HCT116 (cell line): Measurements from ENCODE around the gene ITPR2. TPM values are rescaled to one million over a fixed set of nuclear protein-coding genes. Genes with fewer than 3 reads are reported as not detected.

Experiments used
- ATAC-seq: fragments of 200-7000 bp; cut with Tn5 transposase; 2 replicates; pipeline ENCODE4 v1.9.1; 2020; ENCODE audit warnings: mild to moderate bottlenecking, moderate library complexity
- BruUV-seq: library from RNA; stranded (reverse); fragments of 400-500 nt; replicated peaks from 2 replicates; lab custom pipeline; 2021; lab: Mats Ljungman, UMichigan
- CTCF ChIA-PET: fragments of 300-600 bp; sonication (Branson Sonifier 250); formaldehyde crosslinking; loops from one replicate; lab custom pipeline; 2021; ENCODE audit warnings: antibody characterized with exemption; lab: Charles Lee
- POLR2A ChIA-PET: fragments of 300-600, 350-600 bp; sonication (Branson Sonifier 250); formaldehyde crosslinking; loops from one replicate; lab custom pipeline; 2021; ENCODE audit warnings: antibody characterized with exemption; lab: Charles Lee
- RAD21 ChIA-PET, 2 experiments: fragments of 300-600 bp; sonication (Branson Sonifier 250); formaldehyde crosslinking; loops; one replicate each; lab custom pipeline; 2023; ENCODE audit warnings: low total read pairs in 2 of 2; ENCODE audit not compliant: uncharacterized antibody in 2 of 2, unreplicated experiment in 2 of 2, low non-redundant PET in 1 of 2; lab: Charles Lee
- DNase-seq: peaks from one replicate; pipeline ENCODE4 v3.0.0-alpha.2; 2010; ENCODE audit warnings: low read depth, low spot score
- H2AFZ ChIP-seq: fragments of 200-600 bp; shearing (Covaris generic), sonication (generic); 2 replicates; pipeline ENCODE4 v1.6.1; 2017; ENCODE audit warnings: low read depth, mixed run types, mixed read lengths, antibody characterized with exemption, low read length; ENCODE audit not compliant: poor library complexity, severe bottlenecking
- H3K27ac ChIP-seq: 2 replicates; pipeline ENCODE4 v1.5.1; 2012; ENCODE audit warnings: low read depth, low read length
- H3K27me3 ChIP-seq: fragments of 200-600 bp; sonication (generic); 2 replicates; pipeline ENCODE4 v1.6.1; 2016; ENCODE audit warnings: mixed run types, low read length, mixed read lengths; ENCODE audit not compliant: insufficient read depth
- H3K36me3 ChIP-seq, 2 experiments: fragments of 200-500 bp in 1 of 2; fragments of 200-600 bp in 1 of 2; sonication (Bioruptor generic) in 1 of 2; sonication (generic) in 1 of 2; 2 replicates each; pipeline versions ENCODE4 v1.5.1 to v1.6.1; 2014 to 2016; ENCODE audit warnings: low read length in 2 of 2, inconsistent platforms in 1 of 2, mixed read lengths in 1 of 2, mixed run types in 1 of 2; ENCODE audit not compliant: insufficient read depth in 2 of 2, control insufficient read depth in 1 of 2
- H3K4me1 ChIP-seq, 2 experiments: fragments of 200-600 bp in 1 of 2; sonication (generic) in 1 of 2; 2 replicates each; pipeline versions ENCODE4 v1.5.1 to v1.6.1; 2012 to 2017; ENCODE audit warnings: low read length in 2 of 2, inconsistent platforms in 1 of 2, mild to moderate bottlenecking in 1 of 2, mixed read lengths in 1 of 2, mixed run types in 1 of 2, moderate library complexity in 1 of 2; ENCODE audit not compliant: insufficient read depth in 2 of 2, control insufficient read depth in 1 of 2
- H3K4me2 ChIP-seq: fragments of 200-600 bp; sonication (generic); 2 replicates; pipeline ENCODE4 v1.6.1; 2017; ENCODE audit warnings: mixed run types, low read length, mixed read lengths
- H3K4me3 ChIP-seq, 2 experiments: fragments of 200-600 bp in 1 of 2; sonication (generic) in 1 of 2; replicated peaks in 1 of 2; 2 replicates each; pipeline ENCODE4 v1.5.1; 2011 to 2016; ENCODE audit warnings: low read length in 2 of 2, control low read depth in 1 of 2, low read depth in 1 of 2, mild to moderate bottlenecking in 1 of 2, mixed read lengths in 1 of 2, mixed run types in 1 of 2
- H3K79me2 ChIP-seq: fragments of 200-600 bp; sonication (generic); 2 replicates; pipeline ENCODE4 v1.6.1; 2017; ENCODE audit warnings: mild to moderate bottlenecking, mixed run types, low read length, moderate library complexity, mixed read lengths; ENCODE audit not compliant: insufficient read depth
- H3K9ac ChIP-seq: fragments of 200-600 bp; sonication (generic); 2 replicates; pipeline ENCODE4 v1.6.1; 2016; ENCODE audit warnings: low read length, mixed read lengths
- H3K9me2 ChIP-seq: fragments of 200-600 bp; sonication (generic), shearing (Covaris generic); 2 replicates; pipeline ENCODE4 v1.6.1; 2017; ENCODE audit warnings: mixed run types, mild to moderate bottlenecking, moderate library complexity; ENCODE audit not compliant: insufficient read depth
- H3K9me3 ChIP-seq, 2 experiments: fragments of 200-500 bp in 1 of 2; fragments of 200-600 bp in 1 of 2; sonication (Bioruptor generic) in 1 of 2; sonication (generic) in 1 of 2; 2 replicates each; pipeline ENCODE4 v1.6.1; 2014 to 2017; ENCODE audit warnings: low read length in 2 of 2, mixed read lengths in 2 of 2, inconsistent platforms in 1 of 2, low read depth in 1 of 2, mild to moderate bottlenecking in 1 of 2, mixed run types in 1 of 2, moderate library complexity in 1 of 2; ENCODE audit not compliant: control insufficient read depth in 1 of 2, insufficient read depth in 1 of 2
- H4K20me1 ChIP-seq: fragments of 200-600 bp; sonication (generic), shearing (Covaris generic); 2 replicates; pipeline ENCODE4 v1.6.1; 2017; ENCODE audit warnings: mixed run types, mild to moderate bottlenecking, moderate library complexity; ENCODE audit not compliant: insufficient read depth
- ATF3 ChIP-seq: IDR thresholded peaks from 2 replicates; pipeline ENCODE4 v1.6.1; 2012
- CBX3 ChIP-seq: IDR thresholded peaks from 2 replicates; pipeline ENCODE4 v1.6.1; 2012; ENCODE audit warnings: low read depth
- CEBPB ChIP-seq: IDR thresholded peaks from 2 replicates; pipeline ENCODE4 v1.6.1; 2012; ENCODE audit warnings: low read depth
- EGR1 ChIP-seq: IDR thresholded peaks from 2 replicates; pipeline ENCODE4 v1.6.1; 2012; ENCODE audit warnings: low read depth
- ELF1 ChIP-seq: IDR thresholded peaks from 2 replicates; pipeline ENCODE4 v1.6.1; 2012; ENCODE audit warnings: low read depth, borderline replicate concordance
- EZH2 ChIP-seq: fragments of 200-600 bp; sonication (generic); IDR thresholded peaks from 2 replicates; pipeline ENCODE4 v1.6.1; 2017; ENCODE audit warnings: antibody characterized with exemption, mixed run types
- EZH2phosphoT487 ChIP-seq: fragments of 200-600 bp; IDR thresholded peaks from 2 replicates; pipeline ENCODE4 v1.6.1; 2018; ENCODE audit warnings: antibody characterized with exemption, borderline replicate concordance
- FOSL1 ChIP-seq: IDR thresholded peaks from 2 replicates; pipeline ENCODE4 v1.6.1; 2012; ENCODE audit warnings: low read depth
- JUND ChIP-seq: IDR thresholded peaks from 2 replicates; pipeline ENCODE4 v1.6.1; 2012
- POLR2A ChIP-seq: IDR thresholded peaks from 2 replicates; pipeline ENCODE4 v1.7.0; 2011; ENCODE audit warnings: borderline replicate concordance; ENCODE audit not compliant: insufficient read depth, insufficient read length; ENCODE audit errors: extremely low read depth
- POLR2AphosphoS5 ChIP-seq: IDR thresholded peaks from 2 replicates; pipeline ENCODE4 v1.6.1; 2011; ENCODE audit warnings: mild to moderate bottlenecking, low read depth, low read length, moderate library complexity
- RAD21 ChIP-seq: IDR thresholded peaks from 2 replicates; pipeline ENCODE4 v1.6.1; 2012; ENCODE audit warnings: low read depth, mild to moderate bottlenecking
- SIN3A ChIP-seq: IDR thresholded peaks from 2 replicates; pipeline ENCODE4 v1.6.1; 2012; ENCODE audit warnings: low read depth
- SRF ChIP-seq: IDR thresholded peaks from 2 replicates; pipeline ENCODE4 v1.6.1; 2012; ENCODE audit warnings: low read depth
- TCF7L2 ChIP-seq: IDR thresholded peaks from 2 replicates; pipeline ENCODE4 v1.7.0; 2011; ENCODE audit warnings: borderline replicate concordance, inconsistent platforms; ENCODE audit not compliant: insufficient read depth, insufficient read length; ENCODE audit errors: extremely low read depth
- YY1 ChIP-seq: IDR thresholded peaks from 2 replicates; pipeline ENCODE4 v1.6.1; 2011; ENCODE audit warnings: low read length, low read depth, moderate library complexity, mild to moderate bottlenecking; ENCODE audit not compliant: insufficient replicate concordance; ENCODE audit errors: extremely low read depth
- ZFX ChIP-seq: fragments of 450-650 bp; IDR thresholded peaks from 2 replicates; pipeline ENCODE4 v1.6.1; 2017
- intact Hi-C: fragments of 100-400 bp; cut with micrococcal nuclease; formaldehyde crosslinking; loops from 2 replicates; pipeline ENCODE4 v1.10.0; 2022
- total RNA-seq: library from RNA; stranded (reverse); gene quantifications from one replicate; pipeline ENCODE4 v1.2.1, GENCODE V29; 2021; ENCODE audit not compliant: unreplicated experiment
- TF ChIP-seq, protein P1 (sequence below): IDR thresholded peaks from 2 replicates; pipeline ENCODE4 v1.6.1; 2012

ITPR2 gene
- total RNA-seq, 1 experiment from 2014 or later, result 6.5 TPM

DNA sequence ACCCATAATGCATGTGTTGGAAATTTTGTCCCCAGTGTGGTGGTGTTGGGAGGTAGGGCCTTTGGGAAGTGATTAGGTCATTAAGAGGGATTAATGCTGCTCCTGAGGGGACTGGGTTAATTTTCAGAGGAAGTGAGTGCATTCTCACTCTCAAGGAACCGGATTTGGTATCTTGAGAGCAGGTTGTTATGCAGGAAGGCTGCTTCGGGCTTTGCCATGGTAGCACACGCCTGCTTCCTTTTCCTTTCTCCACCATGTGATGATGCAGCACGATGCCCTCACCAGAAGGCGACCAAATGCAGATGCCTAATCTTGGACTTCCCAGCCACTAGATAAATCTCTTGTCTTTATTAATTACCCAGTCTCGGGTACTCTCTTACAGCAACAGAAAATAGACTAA is 380.5 kb downstream of the ITPR2 start:
- H2AFZ ChIP-seq, result no peak overlapping the region
- no peak overlapping the region for H3K9ac ChIP-seq
- ChIA-PET CTCF (no interaction called here), RAD21 (no interaction called here), POLR2A (no interaction called here)
- no peaks in the 10 kb centered on the region for H3K79me2 ChIP-seq
- ATAC-seq, result no peak
- no peaks in the 10 kb centered on the region for H4K20me1 ChIP-seq
- no peak overlapping the region for H3K27ac ChIP-seq
- TF ChIP-seq POLR2AphosphoS5, result no peak
- no peak for TF ChIP-seq ZFX
- TF ChIP-seq, protein P1, sequence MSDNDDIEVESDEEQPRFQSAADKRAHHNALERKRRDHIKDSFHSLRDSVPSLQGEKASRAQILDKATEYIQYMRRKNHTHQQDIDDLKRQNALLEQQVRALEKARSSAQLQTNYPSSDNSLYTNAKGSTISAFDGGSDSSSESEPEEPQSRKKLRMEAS, result no peak
- no peak for TF ChIP-seq ELF1
- no peak for TF ChIP-seq ATF3
- no peak for TF ChIP-seq FOSL1
- TF ChIP-seq EZH2, result no peak
- no peak for TF ChIP-seq SRF
- H3K4me3 ChIP-seq, result no peak overlapping the region
- intact Hi-C loops, result no loop called here
- no peaks in the 10 kb centered on the region for H3K27me3 ChIP-seq
- no peak overlapping the region for H3K4me2 ChIP-seq
- no peaks in the 10 kb centered on the region for H3K9me2 ChIP-seq
- H3K4me1 ChIP-seq, result peaks cover 0 to 6% of the 10 kb centered on the region in 2 experiments; a peak in 1 of 4 replicates
- BruUV-seq, result no TSS peak
- DNase-seq, result no peak
- H3K36me3 ChIP-seq, result no peaks in the 10 kb centered on the region
- no peaks in the 10 kb centered on the region for H3K9me3 ChIP-seq

DNA sequence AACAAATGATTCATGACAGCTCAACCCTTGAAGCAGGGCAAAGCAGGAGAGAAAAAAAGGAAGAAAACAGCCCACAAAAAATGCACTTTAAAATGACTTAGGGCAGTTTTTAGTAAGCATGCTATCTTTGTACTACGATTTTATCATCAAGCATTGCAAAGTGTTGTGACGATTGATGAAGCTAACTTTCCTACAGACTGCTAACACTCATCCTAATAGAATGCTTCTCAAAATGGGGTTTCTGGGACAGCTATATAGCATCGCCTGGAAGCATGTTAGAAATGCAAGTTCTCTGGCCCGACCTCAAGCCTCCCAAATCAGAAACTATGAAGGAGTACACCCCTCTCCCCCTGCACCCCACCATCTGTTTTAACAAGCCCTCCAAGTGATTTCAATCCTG is 381.2 kb downstream of the ITPR2 start:
- TF ChIP-seq TCF7L2 (no peak), POLR2AphosphoS5 (no peak), CBX3 (no peak), CEBPB (no peak), JUND (no peak), YY1 (no peak), RAD21 (no peak), SIN3A (no peak), EGR1 (no peak), EZH2phosphoT487 (no peak), POLR2A (no peak)
- TF ChIP-seq, protein P1, result no peak
- intact Hi-C loops, result no loop called here
- Histone ChIP-seq H2AFZ (no peak overlapping the region), H4K20me1 (no peaks in the 10 kb centered on the region), H3K9me3 (no peaks in the 10 kb centered on the region), H3K36me3 (no peaks in the 10 kb centered on the region), H3K9me2 (no peaks in the 10 kb centered on the region), H3K4me1 (peaks cover 0 to 6% of the 10 kb centered on the region in 2 experiments; a peak in 1 of 4 replicates), H3K9ac (no peak overlapping the region), H3K4me2 (no peak overlapping the region), H3K27ac (no peak overlapping the region), H3K27me3 (no peaks in the 10 kb centered on the region), H3K4me3 (no peak overlapping the region), H3K79me2 (no peaks in the 10 kb centered on the region)
- ChIA-PET CTCF (no interaction called here), RAD21 (no interaction called here), POLR2A (no interaction called here)
- BruUV-seq, result no TSS peak
- DNase-seq (no peak), ATAC-seq (no peak)
